Measurements from ENCODE around the gene ITGB1.

DNA sequence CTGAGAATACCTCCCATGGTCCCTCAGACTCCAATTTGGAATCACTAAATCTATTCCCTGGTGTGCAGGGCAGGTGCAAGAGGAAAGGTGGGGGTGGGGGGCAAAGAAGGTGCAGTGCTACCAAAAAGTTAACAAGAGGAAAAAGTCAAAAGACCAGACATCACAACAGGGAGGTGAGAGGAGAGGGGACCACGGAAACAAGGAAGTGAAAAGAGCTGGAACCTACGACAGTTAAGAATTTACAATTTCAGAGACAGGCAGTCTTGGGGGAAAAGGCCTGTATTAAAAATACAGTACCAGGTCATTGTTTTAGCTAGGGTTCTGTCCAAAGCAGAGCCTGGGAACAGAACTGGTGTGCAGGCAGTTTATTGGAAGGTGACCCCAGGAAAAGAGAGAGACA lies 14.6 kb downstream of the ITGB1 start:
- TF ChIP-seq, protein P1, sequence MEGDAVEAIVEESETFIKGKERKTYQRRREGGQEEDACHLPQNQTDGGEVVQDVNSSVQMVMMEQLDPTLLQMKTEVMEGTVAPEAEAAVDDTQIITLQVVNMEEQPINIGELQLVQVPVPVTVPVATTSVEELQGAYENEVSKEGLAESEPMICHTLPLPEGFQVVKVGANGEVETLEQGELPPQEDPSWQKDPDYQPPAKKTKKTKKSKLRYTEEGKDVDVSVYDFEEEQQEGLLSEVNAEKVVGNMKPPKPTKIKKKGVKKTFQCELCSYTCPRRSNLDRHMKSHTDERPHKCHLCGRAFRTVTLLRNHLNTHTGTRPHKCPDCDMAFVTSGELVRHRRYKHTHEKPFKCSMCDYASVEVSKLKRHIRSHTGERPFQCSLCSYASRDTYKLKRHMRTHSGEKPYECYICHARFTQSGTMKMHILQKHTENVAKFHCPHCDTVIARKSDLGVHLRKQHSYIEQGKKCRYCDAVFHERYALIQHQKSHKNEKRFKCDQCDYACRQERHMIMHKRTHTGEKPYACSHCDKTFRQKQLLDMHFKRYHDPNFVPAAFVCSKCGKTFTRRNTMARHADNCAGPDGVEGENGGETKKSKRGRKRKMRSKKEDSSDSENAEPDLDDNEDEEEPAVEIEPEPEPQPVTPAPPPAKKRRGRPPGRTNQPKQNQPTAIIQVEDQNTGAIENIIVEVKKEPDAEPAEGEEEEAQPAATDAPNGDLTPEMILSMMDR (conservative IDR thresholded peaks at IDR 0.05; ENCODE audit: low read depth, low read length): no peak
- no peak for TF ChIP-seq EZH2 (IDR thresholded peaks at IDR 0.05; ENCODE audit: borderline replicate concordance, low read depth, low read length, poor library complexity, severe bottlenecking)

Measured in A673 (cell line).